ENCODE measurements around the gene TSC22D3.
"Not testable (repeated sequence)": the region's sequence is repeated elsewhere in the genome, so short reads cannot be mapped to it uniquely, and the experiment has no call there.

Gene TSC22D3

DNA sequence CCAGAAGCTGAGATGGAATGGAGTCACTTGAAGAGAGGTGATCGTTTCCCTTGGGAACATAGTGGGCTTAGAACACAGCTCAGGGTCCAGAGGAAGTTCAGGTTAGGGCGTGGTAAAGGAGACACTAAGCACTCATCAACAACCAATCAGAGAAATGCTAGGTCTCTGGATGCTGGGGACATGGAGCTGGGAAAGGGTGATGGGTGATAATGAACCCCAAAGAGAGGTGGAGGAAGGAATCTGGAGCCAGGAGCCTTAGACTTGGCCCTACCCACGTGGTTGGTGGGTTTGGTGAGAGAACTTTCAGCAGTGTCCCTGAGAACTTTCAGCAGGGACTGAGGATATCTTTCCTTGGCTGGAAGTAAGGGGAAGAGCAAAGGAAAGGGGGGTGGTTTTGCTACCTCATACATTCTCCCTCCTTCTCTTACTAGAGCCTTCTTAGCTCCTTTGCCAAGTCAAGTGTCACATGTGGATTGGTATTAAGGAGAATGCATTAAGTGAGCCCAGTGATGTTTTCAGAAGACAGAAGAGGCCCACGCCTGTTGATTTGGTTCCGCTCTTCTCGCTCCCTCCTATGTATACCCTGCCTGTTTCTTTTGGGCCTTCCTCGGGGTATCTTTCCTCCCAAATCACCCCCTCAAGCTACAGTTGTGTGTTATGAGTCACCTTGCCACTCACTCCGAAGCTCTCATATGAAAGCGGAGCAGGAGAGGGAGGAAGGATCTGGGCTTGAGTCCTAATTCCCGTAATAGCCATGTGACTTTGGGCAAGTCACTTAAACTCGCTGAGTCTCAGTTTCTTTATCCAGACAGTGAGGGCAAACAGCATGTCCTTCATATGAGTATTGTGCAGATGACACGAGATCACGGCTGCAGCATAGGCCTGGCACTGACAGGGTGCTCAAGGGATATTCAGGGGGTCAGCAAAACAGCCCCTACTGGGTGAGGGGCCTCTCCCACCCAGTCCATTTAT is 63.1 kb downstream of the TSC22D3 start:
- no peak for DNase-seq (ENCODE audit: low spot score)

DNA sequence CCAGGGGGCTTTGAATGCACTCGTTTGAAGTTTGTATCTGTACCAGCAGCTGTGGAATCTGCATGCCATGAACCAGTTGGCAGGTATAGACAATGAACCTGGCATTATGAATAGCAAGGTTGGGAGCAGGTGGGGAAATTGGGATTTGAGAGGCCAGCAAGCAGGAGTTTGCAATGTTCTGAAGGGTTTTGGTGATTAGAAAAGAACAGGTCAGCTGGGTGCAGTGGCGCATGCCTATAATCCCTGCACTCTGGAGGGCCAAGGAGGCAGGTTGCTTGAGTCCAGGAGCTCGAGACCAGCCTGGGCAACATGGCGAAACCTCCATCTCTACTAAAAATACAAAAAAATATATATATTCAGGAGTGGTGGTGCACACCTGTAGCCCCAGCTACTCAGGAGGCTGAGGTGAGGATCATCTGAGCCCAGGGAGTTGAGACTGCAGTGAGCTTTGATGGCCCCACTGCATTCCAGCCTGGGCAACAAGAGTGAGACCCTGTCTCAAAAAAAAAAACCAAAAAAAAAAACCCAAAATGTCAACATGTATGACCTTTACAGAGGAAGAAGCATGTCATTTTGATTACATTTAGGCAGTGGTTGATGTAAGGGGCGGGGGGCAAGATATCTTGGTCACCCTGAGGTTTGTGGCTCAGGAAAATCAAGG is 63.9 kb downstream of the TSC22D3 start:
- no peak for DNase-seq (ENCODE audit: low spot score)

DNA sequence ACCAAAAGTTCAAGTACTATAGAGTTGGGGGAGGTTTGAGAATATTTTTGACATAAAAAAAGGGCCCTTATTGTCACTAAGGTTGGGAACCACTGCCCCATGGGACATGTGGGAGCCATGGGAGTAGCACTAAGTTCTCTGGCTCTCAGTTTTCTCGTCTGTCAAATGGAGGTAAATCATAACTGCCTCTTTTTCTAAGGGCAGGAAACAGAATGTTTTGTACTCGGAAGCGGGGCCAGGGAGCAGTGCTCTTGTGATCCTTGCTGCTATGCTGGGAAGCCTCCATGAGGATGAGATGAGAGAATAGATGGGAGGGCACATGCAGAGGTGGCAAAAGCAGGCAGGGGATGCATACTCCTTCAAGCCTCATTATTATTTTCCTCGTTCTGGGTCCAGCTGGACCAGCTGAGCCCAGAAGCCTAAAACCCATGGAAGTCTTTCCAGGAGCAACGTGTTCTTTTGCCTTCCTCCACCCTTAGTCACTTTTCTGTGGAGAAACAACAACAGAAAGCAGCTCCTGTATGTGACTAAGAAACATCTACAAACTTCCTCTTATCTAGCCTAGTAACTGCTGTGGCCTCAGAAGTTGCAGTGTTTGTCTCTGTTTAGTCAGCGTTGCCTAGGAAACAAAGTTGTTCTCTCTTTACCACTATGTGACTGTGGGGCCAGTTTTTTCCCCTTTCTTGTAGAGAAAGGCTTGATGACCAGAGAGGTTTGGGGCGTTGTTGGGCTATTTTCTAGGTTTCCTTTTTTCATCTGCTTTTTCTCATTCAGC is 64.8 kb downstream of the TSC22D3 start:
- no peak for DNase-seq (ENCODE audit: low spot score)

DNA sequence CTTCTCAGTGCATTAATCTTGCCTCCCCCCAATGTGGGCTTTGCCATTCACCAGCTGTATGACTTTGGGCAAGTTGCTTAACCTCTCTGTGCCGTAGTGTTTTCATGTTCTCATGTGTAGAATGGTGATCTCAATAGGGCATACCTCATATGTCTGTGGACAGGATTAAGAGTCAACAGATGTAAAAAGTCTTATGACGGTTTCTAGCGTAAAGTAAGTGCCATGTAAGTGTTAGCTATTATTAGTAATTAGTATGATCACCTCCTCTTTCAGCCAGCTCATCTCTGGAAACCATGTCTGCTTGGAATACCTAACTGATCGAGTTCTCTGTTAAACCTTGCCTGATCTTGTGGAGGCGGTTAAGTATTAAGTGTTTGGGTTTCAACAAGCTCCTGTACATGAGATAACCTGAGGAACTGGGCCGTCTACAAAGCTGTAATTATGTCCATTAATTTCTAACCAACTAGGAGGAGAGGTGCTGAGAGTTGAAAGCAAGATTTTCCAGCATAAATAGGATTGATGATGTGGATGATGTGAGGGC is 66.3 kb downstream of the TSC22D3 start:
- DNase-seq (ENCODE audit: low spot score) = no peak

DNA sequence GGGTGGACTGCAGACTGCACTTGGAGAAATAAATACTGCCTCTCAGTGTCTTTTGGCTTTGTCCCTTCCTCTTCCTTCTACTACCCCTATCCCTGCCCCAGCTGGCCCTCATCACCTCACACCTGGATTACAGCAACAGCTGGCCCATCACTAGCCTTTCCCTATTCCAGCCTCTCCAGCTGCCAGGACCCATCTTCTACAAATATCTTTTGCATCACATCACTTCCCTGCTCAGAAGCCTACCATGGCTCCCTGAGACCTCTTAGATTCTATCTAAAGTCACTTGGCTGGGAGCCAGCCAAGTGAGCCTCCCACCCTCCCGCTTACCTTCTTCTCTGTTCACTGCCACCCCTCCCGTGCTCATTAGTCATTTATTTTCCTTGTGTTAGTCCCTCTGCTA is 66.8 kb downstream of the TSC22D3 start:
- no peak for DNase-seq (ENCODE audit: low spot score)

DNA sequence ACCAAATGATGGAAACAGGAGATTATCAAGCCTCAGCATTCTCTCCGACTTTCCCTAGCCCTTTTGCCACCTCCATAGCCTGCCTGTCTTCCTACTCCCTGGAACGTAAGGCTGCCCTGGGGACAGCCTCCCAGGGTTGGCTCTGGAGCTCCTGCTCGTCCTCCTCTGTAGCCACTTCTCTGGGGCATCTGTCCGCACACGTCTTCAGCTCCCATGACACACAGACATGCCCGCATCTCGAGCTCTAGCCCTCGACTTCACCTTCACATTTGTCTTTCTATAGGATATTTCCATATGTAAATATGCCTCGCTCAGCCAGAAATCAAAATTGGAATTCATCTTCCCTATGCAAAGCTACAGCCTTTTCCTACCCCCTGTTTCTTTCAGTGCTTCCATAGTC is 67.7 kb downstream of the TSC22D3 start:
- no peak for DNase-seq (ENCODE audit: low spot score)

DNA sequence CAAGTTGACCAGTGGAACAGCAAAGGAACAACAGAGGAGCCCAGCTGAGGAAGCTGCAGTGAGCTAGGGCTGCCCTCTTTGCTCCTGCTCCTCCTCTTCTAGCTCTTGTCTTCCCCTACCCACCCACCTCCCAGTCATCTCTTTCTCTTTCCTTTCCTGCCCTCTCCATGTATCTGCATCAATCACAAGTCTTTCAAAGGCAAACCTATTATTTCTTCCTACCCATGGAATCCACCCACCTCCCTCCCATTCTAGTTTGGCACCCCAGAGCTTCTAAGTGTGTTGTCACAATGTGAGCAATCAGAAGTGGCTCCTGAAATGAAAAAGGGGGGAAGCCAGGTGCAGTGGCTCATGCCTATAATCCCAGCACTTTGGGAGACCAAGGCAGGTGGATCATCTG is 69.3 kb downstream of the TSC22D3 start:
- DNase-seq (ENCODE audit: low spot score) = no peak

DNA sequence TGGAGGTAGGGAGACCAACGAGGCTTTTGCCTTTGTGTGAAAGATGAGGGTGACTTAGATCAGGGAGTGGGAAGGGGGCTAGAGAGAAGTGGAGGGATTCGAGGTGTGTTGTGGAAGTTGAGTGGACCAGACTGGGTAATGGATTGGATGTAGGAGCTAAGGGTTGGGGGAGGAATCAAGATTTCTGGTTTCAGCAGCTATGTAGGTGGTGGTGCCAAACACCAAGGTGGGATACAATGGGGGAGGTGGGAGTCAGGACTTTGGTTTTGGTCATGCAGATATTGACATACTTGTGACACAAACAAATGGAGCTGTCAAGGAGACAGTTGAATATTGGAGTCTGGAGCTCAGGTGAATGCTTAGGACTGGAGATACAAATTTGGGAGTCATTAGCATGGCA is 71.0 kb downstream of the TSC22D3 start:
- no peak for DNase-seq (ENCODE audit: low spot score)

DNA sequence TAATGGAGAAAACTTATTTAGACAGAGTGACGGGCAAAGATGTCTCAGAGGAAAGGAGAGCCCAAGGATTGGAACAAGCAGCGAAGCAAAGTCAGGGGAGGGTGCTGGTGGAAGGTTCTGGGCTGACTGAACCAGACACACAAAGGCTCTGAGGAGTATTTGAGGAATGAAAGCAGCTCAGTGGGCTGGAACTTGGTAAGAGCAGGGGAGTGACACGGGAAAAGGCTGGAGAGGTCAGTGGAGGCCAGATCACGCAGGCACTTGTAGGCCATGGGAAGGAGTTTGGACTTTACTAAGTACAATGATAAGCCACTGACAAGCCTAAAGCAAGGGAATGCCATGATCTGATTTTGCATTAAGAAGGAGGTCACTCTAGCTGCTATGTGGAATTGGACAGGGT is 71.4 kb downstream of the TSC22D3 start:
- no peak for DNase-seq (ENCODE audit: low spot score)

DNA sequence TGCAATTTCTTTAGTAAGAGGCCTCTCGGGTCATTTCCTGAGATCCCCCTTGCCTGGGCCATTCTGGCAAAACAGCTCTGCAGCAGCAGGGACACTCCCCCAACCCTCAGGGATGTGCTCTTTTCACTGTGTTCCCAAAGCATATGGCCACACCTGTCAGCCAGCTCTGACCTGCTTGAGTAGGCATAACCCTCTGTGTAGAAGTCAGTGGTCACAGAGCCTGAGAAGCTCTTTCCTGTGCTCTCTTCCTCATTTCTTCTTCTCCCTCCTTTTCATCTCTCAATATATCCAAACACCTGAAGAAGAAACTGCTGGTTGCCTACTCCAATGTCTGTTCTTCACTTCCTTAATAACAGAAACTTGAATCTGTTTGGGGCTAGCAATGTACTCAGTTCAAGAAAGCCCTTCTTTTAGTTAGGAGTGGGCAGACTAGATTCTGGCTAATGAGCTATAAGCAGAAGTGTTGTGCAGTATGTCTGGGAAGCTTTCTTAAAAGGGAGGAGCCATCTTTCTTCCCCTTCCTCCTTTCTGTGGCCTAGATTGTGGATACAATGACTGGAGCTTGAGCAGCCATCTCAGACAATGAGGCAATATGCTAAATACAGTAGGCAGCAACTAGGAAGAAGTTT is 74.0 kb downstream of the TSC22D3 start:
- no peak for DNase-seq (ENCODE audit: low spot score)

DNA sequence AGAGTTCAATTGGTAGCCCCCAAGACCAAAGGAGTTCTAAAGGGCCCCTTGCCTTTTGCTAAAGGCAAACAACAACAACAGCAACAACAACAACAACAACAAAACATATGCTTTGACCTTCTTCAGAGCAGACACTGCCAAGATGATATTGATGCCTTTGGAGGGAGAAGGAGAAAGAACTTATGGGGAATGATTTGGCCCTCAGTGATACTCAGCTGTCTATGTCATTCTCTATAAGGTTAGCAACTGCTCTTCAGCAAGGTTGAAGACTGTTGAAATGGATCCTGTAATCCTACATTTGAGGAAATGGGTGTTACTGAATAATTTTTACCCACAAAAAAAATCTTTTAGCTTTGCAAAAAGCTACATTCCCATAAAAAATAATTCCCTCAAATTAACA is 74.8 kb downstream of the TSC22D3 start:
- DNase-seq (ENCODE audit: low spot score) = no peak

DNA sequence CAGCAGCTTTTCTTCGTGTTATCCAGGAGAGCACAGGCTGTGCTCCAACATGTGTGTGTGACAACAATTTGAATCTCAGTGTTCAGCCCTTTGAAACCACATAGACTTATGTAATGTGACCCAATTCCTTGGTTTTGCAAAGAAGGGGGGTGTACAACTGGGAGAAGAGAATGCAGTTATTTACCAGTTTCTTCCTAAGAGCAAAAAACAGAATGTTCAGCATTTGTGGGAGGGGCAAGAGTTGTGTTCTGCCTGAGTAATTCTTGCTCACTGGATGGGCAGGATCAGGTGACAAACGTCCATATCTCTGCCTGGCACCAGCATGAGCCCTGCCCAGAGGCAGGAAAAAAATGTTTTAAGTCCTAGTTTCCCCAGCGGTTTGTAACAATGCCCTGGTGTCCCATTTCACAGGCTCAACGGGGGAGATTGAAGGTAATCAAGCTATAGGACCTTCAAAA is 75.2 kb downstream of the TSC22D3 start:
- DNase-seq (ENCODE audit: low spot score) = no peak

DNA sequence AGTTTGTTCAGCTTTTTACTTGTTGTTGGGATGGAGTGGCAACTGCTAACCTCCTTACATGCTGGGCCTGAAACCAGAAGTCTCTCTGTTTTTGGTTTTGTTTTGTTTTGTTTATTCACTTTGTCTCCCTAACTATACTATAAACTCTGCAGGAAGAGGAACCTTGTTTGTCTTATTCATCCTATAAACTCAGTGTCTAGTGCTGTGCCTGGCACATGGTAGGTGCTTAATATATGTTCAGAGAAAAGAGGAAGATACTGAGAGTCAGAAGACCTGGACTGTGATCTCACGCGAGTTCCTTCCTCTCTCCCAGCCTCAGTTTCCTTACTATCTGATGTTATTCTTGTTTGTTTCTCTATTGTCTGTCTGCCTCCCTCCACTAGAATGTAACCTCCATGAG is 76.0 kb downstream of the TSC22D3 start:
- no peak for DNase-seq (ENCODE audit: low spot score)

DNA sequence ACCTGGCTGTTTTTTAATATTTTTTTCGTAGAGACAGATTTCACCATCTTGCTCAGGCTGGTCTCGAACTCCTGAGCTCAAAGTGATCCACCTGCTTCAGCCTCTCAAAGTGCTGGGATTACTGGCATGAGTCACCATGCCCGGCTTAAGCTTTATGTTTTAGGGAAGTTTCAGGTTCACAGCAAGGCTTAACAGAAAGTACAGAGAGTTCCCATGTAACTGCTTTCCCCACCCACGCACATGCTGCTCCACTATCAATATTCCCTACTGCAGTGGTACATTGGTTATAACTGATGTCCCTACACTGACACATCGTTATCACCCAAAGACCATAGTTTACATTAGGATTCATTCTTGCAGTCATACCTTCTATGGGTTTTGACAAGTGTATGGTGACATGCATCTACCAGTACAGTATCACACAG is 84.6 kb downstream of the TSC22D3 start:
- DNase-seq (ENCODE audit: low spot score) = no peak

DNA sequence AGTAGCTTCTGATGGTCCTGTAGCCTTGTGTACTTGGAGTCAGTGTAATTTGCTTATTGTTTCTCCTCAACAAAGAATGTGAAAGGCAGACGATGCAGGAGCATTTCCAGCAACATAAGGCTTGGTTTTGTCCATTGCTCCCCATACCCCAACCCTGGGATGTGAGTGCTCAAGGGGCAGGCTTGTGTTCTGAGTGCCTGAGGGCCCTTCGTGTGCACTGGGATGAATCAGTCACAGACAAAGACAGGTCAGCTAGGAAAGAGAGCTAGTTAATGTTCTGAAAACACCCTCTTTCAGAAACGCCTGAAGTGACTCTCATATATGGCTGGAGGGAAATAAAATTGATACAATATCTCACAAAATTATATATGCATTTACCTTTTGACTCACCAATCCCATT is 88.1 kb downstream of the TSC22D3 start:
- DNase-seq (ENCODE audit: low spot score) = no peak

DNA sequence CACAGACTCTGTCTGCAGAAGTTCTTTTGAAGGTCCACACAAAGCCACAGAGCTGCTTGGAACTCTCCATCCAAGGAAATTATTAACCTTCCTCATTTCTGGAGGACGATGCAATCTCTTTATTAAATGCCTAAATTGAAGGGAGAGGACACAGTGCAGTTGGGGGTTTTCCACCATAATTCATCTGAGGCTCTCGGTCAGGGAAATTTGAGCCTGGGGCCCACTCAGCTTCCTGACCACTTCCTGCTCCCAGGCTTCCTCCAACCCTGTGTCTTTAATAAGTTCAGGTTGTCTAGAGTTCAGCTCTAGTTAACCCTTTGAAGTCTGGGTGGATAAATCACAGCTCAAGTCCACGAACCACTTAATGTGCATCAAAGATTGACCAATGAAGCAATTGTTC is 88.8 kb downstream of the TSC22D3 start:
- DNase-seq (ENCODE audit: low spot score) = no peak

DNA sequence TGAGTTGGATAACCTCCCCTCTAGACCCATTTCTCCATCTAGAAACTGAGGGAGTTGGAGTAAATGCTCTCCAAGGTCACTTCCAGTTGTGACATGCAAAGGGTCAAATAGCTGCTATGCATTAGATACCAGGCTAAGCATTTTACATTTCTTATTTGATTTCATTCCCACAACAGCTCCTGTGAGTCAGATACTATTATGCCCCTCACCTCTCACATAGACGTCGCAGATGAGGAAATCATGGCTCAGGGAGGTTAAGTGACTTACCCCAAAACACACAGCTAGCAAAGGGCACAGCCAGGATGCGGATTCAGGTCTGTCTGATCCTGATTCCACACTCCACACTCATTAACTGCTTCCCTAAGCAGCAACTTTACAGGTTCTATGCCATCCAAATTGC is 89.6 kb downstream of the TSC22D3 start:
- no peak for DNase-seq (ENCODE audit: low spot score)

DNA sequence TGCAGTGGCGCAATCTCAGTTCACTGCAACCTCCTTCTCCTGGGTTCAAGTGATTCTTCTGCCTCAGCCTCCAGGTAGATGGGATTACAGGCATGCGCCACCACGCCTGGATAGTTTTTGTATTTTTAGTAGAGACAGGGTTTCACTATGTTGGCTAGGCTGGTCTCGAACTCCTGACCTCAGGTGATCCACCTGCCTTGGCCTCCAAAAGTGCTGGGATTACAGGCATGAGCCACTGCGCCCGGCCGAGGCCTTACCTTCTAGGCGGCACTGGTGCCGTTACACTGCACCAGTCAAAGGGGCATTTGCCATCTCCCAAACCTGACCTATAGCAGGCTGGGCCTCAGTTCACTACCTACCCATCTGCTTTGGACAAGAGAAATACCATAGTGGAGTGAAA is 90.0 kb downstream of the TSC22D3 start:
- DNase-seq (ENCODE audit: low spot score) = not testable (repeated sequence)

DNA sequence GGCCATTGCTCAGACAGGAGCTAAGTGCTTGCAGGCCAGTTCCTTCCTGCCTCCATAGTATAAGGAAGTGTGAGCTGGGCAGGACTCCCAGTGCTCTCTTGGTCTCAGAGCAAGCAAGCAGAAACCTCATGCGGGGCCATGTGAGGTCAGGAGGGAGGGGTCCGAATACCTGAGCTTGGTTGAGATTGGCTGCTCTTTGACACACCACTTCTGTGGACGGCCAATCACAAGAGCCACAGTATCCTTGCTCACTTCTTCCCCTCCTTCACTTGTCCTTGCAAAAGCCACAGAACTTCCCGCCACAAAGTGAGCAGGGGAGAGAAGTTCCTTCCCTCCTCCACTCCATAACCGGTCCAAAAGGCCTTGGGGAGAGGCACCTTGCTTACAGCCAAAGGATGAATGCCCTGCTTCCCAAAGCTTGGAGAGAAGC is 90.6 kb downstream of the TSC22D3 start:
- no peak for DNase-seq (ENCODE audit: low spot score)

DNA sequence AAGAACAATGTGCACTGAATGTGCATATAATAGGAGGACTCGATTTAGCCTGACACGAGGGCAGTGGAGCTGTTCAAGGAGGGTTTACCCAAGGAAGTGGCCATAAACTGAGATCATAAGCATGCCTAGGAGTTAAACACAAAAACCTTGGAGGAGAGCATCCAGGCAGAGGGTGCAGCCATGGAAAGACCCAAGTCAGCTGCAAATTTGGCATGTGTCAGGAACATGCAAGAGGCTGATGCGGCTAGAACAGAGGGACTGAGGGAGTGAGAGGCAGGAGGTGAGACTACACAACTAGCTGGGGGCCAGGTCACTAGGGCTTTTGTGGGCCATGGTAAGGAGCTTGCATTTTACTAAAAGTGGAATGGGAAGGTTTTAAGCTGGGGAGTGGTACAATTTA is 91.7 kb downstream of the TSC22D3 start:
- DNase-seq (ENCODE audit: low spot score) = no peak

DNA sequence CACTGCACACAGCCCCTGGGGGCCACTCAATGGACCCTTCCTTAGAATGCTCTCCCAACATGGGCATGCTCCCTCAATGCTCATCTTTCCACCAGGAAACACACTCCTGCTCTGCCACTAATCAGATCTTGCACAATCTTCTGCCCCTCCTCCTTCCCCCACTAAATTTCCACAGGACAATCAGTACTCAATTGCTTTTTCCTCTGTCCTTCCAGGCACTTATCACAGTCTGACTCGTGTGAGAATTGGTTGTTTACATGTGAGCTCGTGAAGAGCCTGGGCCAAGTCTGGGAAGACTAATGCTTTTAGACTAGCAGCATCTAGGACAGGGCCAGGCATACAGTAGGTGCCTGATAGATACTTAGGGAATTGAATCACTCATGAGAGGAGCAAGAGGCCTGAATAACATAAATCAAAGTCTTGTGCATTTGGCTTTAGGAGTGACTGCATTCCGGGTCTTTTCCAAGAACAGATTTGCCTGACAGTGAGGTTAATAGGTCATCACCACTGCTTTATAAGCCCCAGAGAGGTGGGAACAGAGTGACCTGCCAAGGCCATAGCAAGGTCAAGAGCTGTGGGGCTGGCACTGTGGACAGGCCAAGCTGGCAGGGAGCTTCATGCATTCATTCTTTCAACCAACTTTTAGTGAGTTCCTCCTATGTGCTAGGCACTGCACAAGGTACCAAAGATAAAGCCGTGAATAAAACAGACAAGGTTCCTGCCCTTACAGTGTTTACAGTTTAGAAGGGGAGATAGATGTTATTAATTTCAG is 92.3 kb downstream of the TSC22D3 start:
- no peak for DNase-seq (ENCODE audit: low spot score)
